HepG2 (cell line): ENCODE results near the gene ANKRD60. TPM values are rescaled to one million over a fixed set of nuclear protein-coding genes. Genes with fewer than 3 reads are reported as not detected.
A peak's percentile ranks its signal among the peaks of the same experiment; 100 is the strongest.

Experiments
- CEBPB ChIP-seq: IDR thresholded peaks from 2 replicates; pipeline ENCODE4 v1.6.1; 2011; ENCODE audit warnings: low read depth, low read length, improper control_type of control experiment, borderline replicate concordance
- GPBP1L1 ChIP-seq: sonication (generic); formaldehyde crosslinking; IDR thresholded peaks from 2 replicates; pipeline ENCODE4 v1.5.0; 2020; ENCODE audit warnings: mild to moderate bottlenecking, missing genetic modification reagents
- HOXA3 ChIP-seq: sonication (generic); formaldehyde crosslinking; IDR thresholded peaks from 2 replicates; pipeline ENCODE4 v1.5.0; 2020; ENCODE audit warnings: missing genetic modification reagents
- IKZF1 ChIP-seq: fragments of 450-650 bp; IDR thresholded peaks from 2 replicates; pipeline ENCODE4 v1.7.1; 2016
- MEIS2 ChIP-seq: sonication (generic); formaldehyde crosslinking; IDR thresholded peaks from 2 replicates; pipeline ENCODE4 v1.9.0; 2021; ENCODE audit warnings: mild to moderate bottlenecking, missing genetic modification reagents
- ONECUT2 ChIP-seq: sonication (generic); formaldehyde crosslinking; IDR thresholded peaks from 2 replicates; pipeline ENCODE4 v1.4.0; 2020; ENCODE audit warnings: missing genetic modification reagents
- REPIN1 ChIP-seq: sonication (generic); formaldehyde crosslinking; IDR thresholded peaks from 2 replicates; pipeline ENCODE4 v1.8.0; 2022; ENCODE audit warnings: missing genetic modification reagents, low read depth, mild to moderate bottlenecking, borderline replicate concordance
- U2AF2 ChIP-seq: fragments of 200-400 bp; formaldehyde crosslinking; IDR thresholded peaks from 2 replicates; pipeline ENCODE4 v1.6.1; 2017; ENCODE audit warnings: low read depth, mild to moderate bottlenecking, low read length
- ZNF263 ChIP-seq: sonication (generic); formaldehyde crosslinking; IDR thresholded peaks from 2 replicates; pipeline ENCODE4 v1.4.0; 2020; ENCODE audit warnings: missing genetic modification reagents
- ZNF33A ChIP-seq: sonication (generic); formaldehyde crosslinking; IDR thresholded peaks from 2 replicates; pipeline ENCODE4 v1.5.1; 2020; ENCODE audit warnings: missing genetic modification reagents, mild to moderate bottlenecking, moderate library complexity, borderline replicate concordance
- ZNF562 ChIP-seq: sonication (generic); formaldehyde crosslinking; IDR thresholded peaks from 2 replicates; pipeline ENCODE4 v1.8.0; 2022; ENCODE audit warnings: missing genetic modification reagents, borderline replicate concordance
- ZNF570 ChIP-seq: sonication (generic); formaldehyde crosslinking; IDR thresholded peaks from 2 replicates; pipeline ENCODE4 v1.4.0; 2020; ENCODE audit warnings: mild to moderate bottlenecking, missing genetic modification reagents, borderline replicate concordance
- ZNF609 ChIP-seq: sonication (generic); formaldehyde crosslinking; IDR thresholded peaks from 2 replicates; pipeline ENCODE4 v1.4.0; 2020; ENCODE audit warnings: mild to moderate bottlenecking, missing genetic modification reagents, borderline replicate concordance
- ZNF747 ChIP-seq: sonication (generic); formaldehyde crosslinking; IDR thresholded peaks from 2 replicates; pipeline ENCODE4 v1.8.1; 2023; ENCODE audit warnings: missing genetic modification reagents, mild to moderate bottlenecking, borderline replicate concordance
- ZNF781 ChIP-seq: sonication (generic); formaldehyde crosslinking; IDR thresholded peaks from 2 replicates; pipeline ENCODE4 v1.5.1; 2020; ENCODE audit warnings: borderline replicate concordance, mild to moderate bottlenecking, missing genetic modification reagents; ENCODE audit errors: not compliant biosample characterization
- polyA plus RNA-seq, 8 experiments: library from polyadenylated mRNA; depleted of rRNA in 3 of 8; stranded (reverse) in 7 of 8; unstranded in 1 of 8; fragments of >200 nt; fragmentation: Illumina TruSeq in 4 of 8; extraction: Trizol in 4 of 8; gene quantifications; 2 replicates each; pipeline versions ENCODE4 v1.2.1 to v1.2.3, GENCODE V29; 2011 to 2016; ENCODE audit warnings: low read depth in 4 of 8, missing spikeins in 1 of 8, mixed read lengths in 1 of 8; ENCODE audit not compliant: insufficient read depth in 1 of 8
- total RNA-seq, 5 experiments: library from RNA; depleted of rRNA; stranded (reverse); fragments of >200 nt; fragmentation: Illumina TruSeq; extraction: Trizol; gene quantifications; 2 replicates each; pipeline ENCODE4 v1.2.3, GENCODE V29; 2016; ENCODE audit warnings: low read depth in 1 of 5
- TF ChIP-seq, protein P1 (sequence below): sonication (generic); formaldehyde crosslinking; IDR thresholded peaks from 2 replicates; pipeline ENCODE4 v1.8.0; 2022; ENCODE audit warnings: missing genetic modification reagents, mild to moderate bottlenecking, inconsistent platforms, borderline replicate concordance
- TF ChIP-seq, protein P2 (sequence below): sonication (generic); formaldehyde crosslinking; IDR thresholded peaks from 2 replicates; pipeline ENCODE4 v1.8.1; 2022; ENCODE audit warnings: low read depth, mild to moderate bottlenecking, missing genetic modification reagents

ANKRD60 gene
- total and polyA plus RNA-seq, 2 of the 13 experiments (the other 11 are each of a cell fraction or from before 2014, with no cell fraction given): not detected

DNA sequence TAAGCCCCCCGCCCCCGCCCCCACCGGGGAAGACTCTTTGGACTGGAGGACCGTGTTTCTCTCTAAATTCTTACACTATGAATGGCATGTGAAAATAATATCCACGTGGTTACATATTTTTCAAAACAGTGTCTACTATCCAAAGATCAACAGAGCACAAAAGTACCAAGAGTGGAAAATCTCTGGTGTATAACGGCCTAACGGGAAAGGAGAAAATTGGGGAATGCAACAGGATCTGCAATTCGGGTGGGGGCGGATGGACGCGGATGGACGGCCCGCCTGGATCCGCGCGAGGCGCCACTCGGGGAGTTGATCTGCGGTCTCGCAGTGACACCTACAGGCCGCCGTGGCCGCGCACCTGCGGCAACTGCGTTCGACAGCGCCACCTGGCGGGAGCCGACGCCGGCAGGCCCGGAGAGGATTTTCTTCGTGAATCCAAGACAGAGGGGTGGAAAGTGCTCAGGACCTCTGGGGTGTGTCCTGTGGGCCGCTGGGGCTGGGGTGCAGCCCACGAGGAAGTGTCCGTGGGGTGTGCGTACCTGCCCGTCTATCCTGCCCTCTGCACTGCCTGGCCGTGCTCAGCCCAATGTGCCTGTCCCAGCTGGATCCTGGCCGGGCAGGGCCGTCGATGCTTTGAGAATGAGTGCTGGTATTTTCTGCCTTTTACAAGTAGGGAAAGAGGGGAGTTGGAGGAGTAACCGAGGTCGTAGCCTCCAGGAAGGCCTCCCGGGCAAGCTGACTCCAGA is 18.6 kb downstream of the ANKRD60 start (continued):
- no peak for TF ChIP-seq ZNF609 (CRISPR knock-in tag)
- TF ChIP-seq ZNF562 (CRISPR knock-in tag): no peak
- TF ChIP-seq ZNF33A (CRISPR knock-in tag): no peak
- TF ChIP-seq REPIN1 (CRISPR knock-in tag): peak; percentile 64; the same call in 1 of the 2 replicates
- TF ChIP-seq GPBP1L1 (CRISPR knock-in tag): no peak
- TF ChIP-seq ZNF747 (CRISPR knock-in tag): no peak; the same call in 1 of the 2 replicates
- no peak for TF ChIP-seq IKZF1
- no peak for TF ChIP-seq CEBPB
- no peak for TF ChIP-seq U2AF2
- TF ChIP-seq ZNF570 (CRISPR knock-in tag): no peak
- TF ChIP-seq ONECUT2 (CRISPR knock-in tag): no peak
- TF ChIP-seq, protein P1, sequence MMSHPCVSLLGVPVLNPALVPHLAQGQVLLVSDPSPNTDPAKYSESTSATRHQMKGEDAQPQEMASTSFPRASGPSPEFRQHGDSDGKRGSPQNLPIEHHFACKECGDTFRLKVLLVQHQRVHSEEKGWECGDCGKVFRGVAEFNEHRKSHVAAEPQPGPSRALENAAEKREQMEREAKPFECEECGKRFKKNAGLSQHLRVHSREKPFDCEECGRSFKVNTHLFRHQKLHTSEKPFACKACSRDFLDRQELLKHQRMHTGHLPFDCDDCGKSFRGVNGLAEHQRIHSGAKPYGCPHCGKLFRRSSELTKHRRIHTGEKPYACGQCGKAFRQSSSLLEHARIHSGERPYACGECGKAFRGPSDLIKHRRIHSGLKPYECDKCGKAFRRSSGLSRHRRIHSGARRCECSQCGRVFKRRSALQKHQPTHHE: peak; percentile 34; the same call in 1 of the 2 replicates
- peak; percentile 80 for TF ChIP-seq HOXA3 (CRISPR knock-in tag)
- TF ChIP-seq ZNF781 (CRISPR knock-in tag): peak; percentile 58
- peak; percentile 73; the same call in 1 of the 2 replicates for TF ChIP-seq MEIS2 (CRISPR knock-in tag)
- TF ChIP-seq ZNF263 (CRISPR knock-in tag): peak; percentile 73
- TF ChIP-seq, protein P2, sequence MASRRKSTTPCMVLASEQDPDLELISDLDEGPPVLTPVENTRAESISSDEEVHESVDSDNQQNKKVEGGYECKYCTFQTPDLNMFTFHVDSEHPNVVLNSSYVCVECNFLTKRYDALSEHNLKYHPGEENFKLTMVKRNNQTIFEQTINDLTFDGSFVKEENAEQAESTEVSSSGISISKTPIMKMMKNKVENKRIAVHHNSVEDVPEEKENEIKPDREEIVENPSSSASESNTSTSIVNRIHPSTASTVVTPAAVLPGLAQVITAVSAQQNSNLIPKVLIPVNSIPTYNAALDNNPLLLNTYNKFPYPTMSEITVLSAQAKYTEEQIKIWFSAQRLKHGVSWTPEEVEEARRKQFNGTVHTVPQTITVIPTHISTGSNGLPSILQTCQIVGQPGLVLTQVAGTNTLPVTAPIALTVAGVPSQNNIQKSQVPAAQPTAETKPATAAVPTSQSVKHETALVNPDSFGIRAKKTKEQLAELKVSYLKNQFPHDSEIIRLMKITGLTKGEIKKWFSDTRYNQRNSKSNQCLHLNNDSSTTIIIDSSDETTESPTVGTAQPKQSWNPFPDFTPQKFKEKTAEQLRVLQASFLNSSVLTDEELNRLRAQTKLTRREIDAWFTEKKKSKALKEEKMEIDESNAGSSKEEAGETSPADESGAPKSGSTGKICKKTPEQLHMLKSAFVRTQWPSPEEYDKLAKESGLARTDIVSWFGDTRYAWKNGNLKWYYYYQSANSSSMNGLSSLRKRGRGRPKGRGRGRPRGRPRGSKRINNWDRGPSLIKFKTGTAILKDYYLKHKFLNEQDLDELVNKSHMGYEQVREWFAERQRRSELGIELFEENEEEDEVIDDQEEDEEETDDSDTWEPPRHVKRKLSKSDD: 0 out of 2 replicates have a peak, but pooled peaks have one; percentile 36
